Small intestine (tissue), 7 donors: Measurements from ENCODE around the gene CGN. TPM values are rescaled to one million over a fixed set of nuclear protein-coding genes. Genes with fewer than 3 reads are reported as not detected.

ENCODE experiments used
- DNase-seq, 2 donors: peaks; one replicate each; pipeline versions ENCODE4 v3.0.0 to v3.0.0-alpha.2; 2013
- FAIRE-seq: peaks from 2 replicates; lab custom pipeline; 2012; peaks lifted over from hg19 to GRCh38; lab: Jason Lieb, UNC
- H3K27ac ChIP-seq, 3 donors: one replicate each; pipeline ENCODE4 v1.5.1; 2013; ENCODE audit warnings: low read length in 2 of 3, mild to moderate bottlenecking in 2 of 3, control low read depth in 1 of 3, inconsistent platforms in 1 of 3, low read depth in 1 of 3, moderate library complexity in 1 of 3
- H3K27me3 ChIP-seq, 3 donors: one replicate each; pipeline ENCODE4 v1.6.1; 2013; ENCODE audit warnings: low read length in 3 of 3, inconsistent platforms in 1 of 3; ENCODE audit not compliant: control insufficient read depth in 3 of 3, insufficient read depth in 3 of 3
- H3K36me3 ChIP-seq, 3 donors: one replicate each; pipeline ENCODE4 v1.6.1; 2013; ENCODE audit warnings: low read length in 3 of 3, inconsistent platforms in 1 of 3, low read depth in 1 of 3, mild to moderate bottlenecking in 1 of 3, moderate library complexity in 1 of 3; ENCODE audit not compliant: control insufficient read depth in 3 of 3, insufficient read depth in 2 of 3
- H3K4me1 ChIP-seq, 3 donors: one replicate each; pipeline ENCODE4 v1.6.1; 2013; ENCODE audit warnings: low read length in 2 of 3, inconsistent platforms in 1 of 3, low read depth in 1 of 3, mild to moderate bottlenecking in 1 of 3, moderate library complexity in 1 of 3; ENCODE audit not compliant: control insufficient read depth in 3 of 3, insufficient read depth in 2 of 3
- H3K4me3 ChIP-seq, 3 donors: one replicate each; pipeline ENCODE4 v1.5.1; 2013; ENCODE audit warnings: low read length in 3 of 3, control low read depth in 1 of 3, inconsistent platforms in 1 of 3, low read depth in 1 of 3, mild to moderate bottlenecking in 1 of 3, moderate library complexity in 1 of 3
- H3K9me3 ChIP-seq, 2 donors: one replicate each; pipeline ENCODE4 v1.6.1; 2013; ENCODE audit warnings: low read depth in 1 of 2, low read length in 1 of 2; ENCODE audit not compliant: control insufficient read depth in 2 of 2, insufficient read depth in 1 of 2
- WGBS, 3 donors: extraction: QIAGEN DNeasy Blood & Tissue Kit; methylation state at CpG; one replicate each; pipeline ENCODE4 v1.1.7; 2013; 5-methylcytosine and 5-hydroxymethylcytosine counted together
- polyA plus RNA-seq, 4 donors: library from polyadenylated mRNA; stranded (reverse) in 3 of 4; unstranded in 1 of 4; fragments of 200-250 nt in 3 of 4; fragments of 120-200 nt in 1 of 4; gene quantifications; one replicate each; pipeline versions ENCODE4 v1.2.1 to v1.2.3, GENCODE V29; 2013
- donor health status: healthy with polysubstance abuse.
- donor health status: control.
- donor health status: control.
- donor health status: Bipolar disorder and iron deficiency.
- donor health status: healthy.

Gene CGN
- polyA plus RNA-seq, 4 donors: 33.5 to 286 (median 211) TPM

GRCh38 chr1:151584278-151584677 is 73.1 kb downstream of the CGN start:
- no peak overlapping the region for H3K4me3 ChIP-seq
- H3K4me1 ChIP-seq: peaks cover 0 to 21% (median 0%) of the 10 kb centered on the region in 3 donors
- FAIRE-seq (no peak), DNase-seq (peak in 1 of 2 donors; percentile 62)
- no peaks in the 10 kb centered on the region for H3K9me3 ChIP-seq
- WGBS, 3 donors: 42 to 61% (median 53%) methylated on average over 6 of the region's 6 CpGs
- no peaks in the 10 kb centered on the region for H3K27me3 ChIP-seq
- peak overlapping the region in 1 of 3 donors; percentile 91 for H3K27ac ChIP-seq
- peaks cover 0 to 43% (median 8%) of the 10 kb centered on the region in 3 donors for H3K36me3 ChIP-seq

- H3K4me1 ChIP-seq: peaks cover 0 to 21% (median 0%) of the 10 kb centered on the region in 3 donors
- H3K4me3 ChIP-seq: no peak overlapping the region
- peaks cover 0 to 38% (median 5%) of the 10 kb centered on the region in 3 donors for H3K36me3 ChIP-seq
- DNase-seq (no peak), FAIRE-seq (no peak)
- WGBS, 3 donors: 77 to 88% (median 80%) methylated on average over 7 of the region's 7 CpGs
- H3K27me3 ChIP-seq: no peaks in the 10 kb centered on the region
- H3K9me3 ChIP-seq: no peaks in the 10 kb centered on the region
- peak overlapping the region in 1 of 3 donors; percentile 91 for H3K27ac ChIP-seq
Measured at GRCh38 chr1:151584780-151585179, 73.6 kb downstream of the CGN start.

- no peaks in the 10 kb centered on the region for H3K9me3 ChIP-seq
- H3K27me3 ChIP-seq: no peaks in the 10 kb centered on the region
- H3K27ac ChIP-seq: peak overlapping the region in 2 of 3 donors; percentile 28 to 91
- DNase-seq (peak; percentile 50 to 78), FAIRE-seq (no peak)
- H3K4me1 ChIP-seq: peaks cover 0 to 21% (median 0%) of the 10 kb centered on the region in 3 donors
- WGBS, 3 donors: 0 to 45% (median 24%) methylated on average over 1 of the region's 1 CpG
- no peak overlapping the region for H3K4me3 ChIP-seq
- H3K36me3 ChIP-seq: peaks cover 0 to 29% (median 2%) of the 10 kb centered on the region in 3 donors
Measured at GRCh38 chr1:151585622-151586021, 74.4 kb downstream of the CGN start.

Other genes with a start within 250 kb of the CGN start
- gene ZNF687, start 229.1 kb upstream of the CGN start, polyA plus RNA-seq: 10 to 100 TPM; 12.2 to 24.0 (median 12.9) TPM
- gene PI4KB, start 184.0 kb upstream of the CGN start, polyA plus RNA-seq: 10 to 100 TPM; 30.3 to 52.5 (median 33.8) TPM
- gene RFX5, start 164.1 kb upstream of the CGN start, polyA plus RNA-seq: 10 to 100 TPM; 12.4 to 36.8 (median 25.8) TPM
- gene SELENBP1, start 138.7 kb upstream of the CGN start, polyA plus RNA-seq: 100 to 1,000 TPM in 2 of 4 donors, 10 to 100 TPM in 2; 83.7 to 302 (median 132) TPM
- 100 to 1,000 TPM; 230 to 434 (median 365) TPM for gene PSMB4, start 111.8 kb upstream of the CGN start, polyA plus RNA-seq
- gene POGZ, start 51.9 kb upstream of the CGN start, polyA plus RNA-seq: 10 to 100 TPM; 11.1 to 77.1 (median 16.0) TPM
- 10 to 100 TPM in 2 of 4 donors, 1 to 10 TPM in 2; 8.5 to 31.7 (median 11.5) TPM for gene TUFT1, start 28.9 kb downstream of the CGN start, polyA plus RNA-seq
- gene SNX27, start 100.7 kb downstream of the CGN start, polyA plus RNA-seq: 10 to 100 TPM in 1 of 4 donors, 1 to 10 TPM in 3; 4.3 to 19.2 (median 7.0) TPM
- gene CELF3, start 205.4 kb downstream of the CGN start, polyA plus RNA-seq: 10 to 100 TPM in 1 of 4 donors, 1 to 10 TPM in 2, under 1 TPM in 1; 0.89 to 55.1 (median 4.0) TPM
- gene RIIAD1, start 210.1 kb downstream of the CGN start, polyA plus RNA-seq: 10 to 100 TPM in 1 of 4 donors, 1 to 10 TPM in 1, not detected in 2; 1.6 to 14.8 TPM